Measurements from ENCODE around the gene CHRFAM7A. TPM values are rescaled to one million over a fixed set of nuclear protein-coding genes. Genes with fewer than 3 reads are reported as not detected.
"Not testable (repeated sequence)": the region's sequence is repeated elsewhere in the genome, so short reads cannot be mapped to it uniquely, and the experiment has no call there.

Gene CHRFAM7A
- total RNA-seq, 1 experiment from 2014 or later, result 19.0 TPM

GRCh38 chr15:30398988-30399387 is 5.6 kb upstream of the CHRFAM7A start:
- H3K4me1 ChIP-seq (ENCODE audit: insufficient read depth, low read length); H3K36me3 ChIP-seq (ENCODE audit: low read depth, low read length); H3K9ac ChIP-seq (ENCODE audit: low read length); H4K20me1 ChIP-seq (ENCODE audit: low read length); H3K79me2 ChIP-seq (ENCODE audit: low read length); H2AFZ ChIP-seq (ENCODE audit: low read length); intact Hi-C loops (cut with micrococcal nuclease); H3K9me3 ChIP-seq (ENCODE audit: low read length); H3K4me2 ChIP-seq (ENCODE audit: low read length); H3K9me2 ChIP-seq (replicated peaks; ENCODE audit: low read length); POLR2A ChIA-PET (ENCODE audit: unreplicated experiment); H3K27ac ChIP-seq (ENCODE audit: low read length); H3K27me3 ChIP-seq (ENCODE audit: low read length); BruUV-seq (replicated peaks); H3K4me3 ChIP-seq (ENCODE audit: low read length); H3F3A ChIP-seq (ENCODE audit: low read length, unreplicated experiment); CTCF ChIA-PET; DNase-seq: not testable (repeated sequence)
- ATAC-seq, result peak; percentile 67; the same call in 1 of the 2 replicates

- H3K4me1 ChIP-seq (ENCODE audit: insufficient read depth, low read length); H3K9me2 ChIP-seq (replicated peaks; ENCODE audit: low read length); H3K36me3 ChIP-seq (ENCODE audit: low read depth, low read length); H3K9ac ChIP-seq (ENCODE audit: low read length); H3F3A ChIP-seq (ENCODE audit: low read length, unreplicated experiment); H3K27me3 ChIP-seq (ENCODE audit: low read length); H3K4me3 ChIP-seq (ENCODE audit: low read length); DNase-seq; POLR2A ChIA-PET (ENCODE audit: unreplicated experiment); BruUV-seq (replicated peaks); H3K79me2 ChIP-seq (ENCODE audit: low read length); H4K20me1 ChIP-seq (ENCODE audit: low read length); H3K27ac ChIP-seq (ENCODE audit: low read length); H3K4me2 ChIP-seq (ENCODE audit: low read length); intact Hi-C loops (cut with micrococcal nuclease); H2AFZ ChIP-seq (ENCODE audit: low read length); CTCF ChIA-PET; H3K9me3 ChIP-seq (ENCODE audit: low read length): not testable (repeated sequence)
- ATAC-seq, result peak; percentile 37
Measured at GRCh38 chr15:30393664-30393991, 288 bp upstream of the CHRFAM7A start.

GRCh38 chr15:30386318-30386887 is 6.9 kb downstream of the CHRFAM7A start:
- H3K4me1 ChIP-seq (ENCODE audit: insufficient read depth, low read length); CTCF ChIA-PET; H4K20me1 ChIP-seq (ENCODE audit: low read length); intact Hi-C loops (cut with micrococcal nuclease); H3K27me3 ChIP-seq (ENCODE audit: low read length); H3K4me2 ChIP-seq (ENCODE audit: low read length); H3K9me3 ChIP-seq (ENCODE audit: low read length); H3K9ac ChIP-seq (ENCODE audit: low read length); BruUV-seq (replicated peaks); H3K27ac ChIP-seq (ENCODE audit: low read length); H3F3A ChIP-seq (ENCODE audit: low read length, unreplicated experiment); H3K79me2 ChIP-seq (ENCODE audit: low read length); DNase-seq; H3K4me3 ChIP-seq (ENCODE audit: low read length); H3K36me3 ChIP-seq (ENCODE audit: low read depth, low read length); H2AFZ ChIP-seq (ENCODE audit: low read length); POLR2A ChIA-PET (ENCODE audit: unreplicated experiment); H3K9me2 ChIP-seq (replicated peaks; ENCODE audit: low read length): not testable (repeated sequence)
- ATAC-seq, result peak; percentile 49; the same call in 1 of the 2 replicates

GRCh38 chr15:30377082-30377413 is 16.3 kb downstream of the CHRFAM7A start:
- H2AFZ ChIP-seq (ENCODE audit: low read length); H3F3A ChIP-seq (ENCODE audit: low read length, unreplicated experiment); H3K9me2 ChIP-seq (replicated peaks; ENCODE audit: low read length); CTCF ChIA-PET; H3K9me3 ChIP-seq (ENCODE audit: low read length); H3K4me3 ChIP-seq (ENCODE audit: low read length); H3K9ac ChIP-seq (ENCODE audit: low read length); ATAC-seq; H3K27ac ChIP-seq (ENCODE audit: low read length); BruUV-seq (replicated peaks); H3K27me3 ChIP-seq (ENCODE audit: low read length); H3K79me2 ChIP-seq (ENCODE audit: low read length); intact Hi-C loops (cut with micrococcal nuclease); H3K36me3 ChIP-seq (ENCODE audit: low read depth, low read length); H3K4me1 ChIP-seq (ENCODE audit: insufficient read depth, low read length); H3K4me2 ChIP-seq (ENCODE audit: low read length); H4K20me1 ChIP-seq (ENCODE audit: low read length); DNase-seq; POLR2A ChIA-PET (ENCODE audit: unreplicated experiment): not testable (repeated sequence)

- H2AFZ ChIP-seq (ENCODE audit: low read length); H3K79me2 ChIP-seq (ENCODE audit: low read length); intact Hi-C loops (cut with micrococcal nuclease); H3K9ac ChIP-seq (ENCODE audit: low read length); CTCF ChIA-PET; ATAC-seq; BruUV-seq (replicated peaks); H3K4me3 ChIP-seq (ENCODE audit: low read length); H3K27me3 ChIP-seq (ENCODE audit: low read length); H4K20me1 ChIP-seq (ENCODE audit: low read length); POLR2A ChIA-PET (ENCODE audit: unreplicated experiment); H3K9me2 ChIP-seq (replicated peaks; ENCODE audit: low read length); DNase-seq; H3K9me3 ChIP-seq (ENCODE audit: low read length); H3K4me2 ChIP-seq (ENCODE audit: low read length); H3K27ac ChIP-seq (ENCODE audit: low read length); H3K4me1 ChIP-seq (ENCODE audit: insufficient read depth, low read length); H3K36me3 ChIP-seq (ENCODE audit: low read depth, low read length); H3F3A ChIP-seq (ENCODE audit: low read length, unreplicated experiment): not testable (repeated sequence)
Measured at GRCh38 chr15:30376375-30377081, 16.8 kb downstream of the CHRFAM7A start.

- H4K20me1 ChIP-seq (ENCODE audit: low read length); ATAC-seq; H3K4me2 ChIP-seq (ENCODE audit: low read length); H2AFZ ChIP-seq (ENCODE audit: low read length); BruUV-seq (replicated peaks); H3K36me3 ChIP-seq (ENCODE audit: low read depth, low read length); H3K4me3 ChIP-seq (ENCODE audit: low read length); DNase-seq; H3K4me1 ChIP-seq (ENCODE audit: insufficient read depth, low read length); CTCF ChIA-PET; H3F3A ChIP-seq (ENCODE audit: low read length, unreplicated experiment); intact Hi-C loops (cut with micrococcal nuclease); H3K9me2 ChIP-seq (replicated peaks; ENCODE audit: low read length); H3K27ac ChIP-seq (ENCODE audit: low read length); H3K9me3 ChIP-seq (ENCODE audit: low read length); H3K27me3 ChIP-seq (ENCODE audit: low read length); H3K9ac ChIP-seq (ENCODE audit: low read length); H3K79me2 ChIP-seq (ENCODE audit: low read length); POLR2A ChIA-PET (ENCODE audit: unreplicated experiment): not testable (repeated sequence)
Measured at GRCh38 chr15:30375872-30376271, 17.5 kb downstream of the CHRFAM7A start.

GRCh38 chr15:30374862-30375261 is 18.5 kb downstream of the CHRFAM7A start:
- H3K27me3 ChIP-seq (ENCODE audit: low read length); H3K4me3 ChIP-seq (ENCODE audit: low read length); H3K4me1 ChIP-seq (ENCODE audit: insufficient read depth, low read length); H2AFZ ChIP-seq (ENCODE audit: low read length); H3K9me3 ChIP-seq (ENCODE audit: low read length); H3K9me2 ChIP-seq (replicated peaks; ENCODE audit: low read length); H4K20me1 ChIP-seq (ENCODE audit: low read length); H3K79me2 ChIP-seq (ENCODE audit: low read length); H3F3A ChIP-seq (ENCODE audit: low read length, unreplicated experiment); POLR2A ChIA-PET (ENCODE audit: unreplicated experiment); DNase-seq; H3K36me3 ChIP-seq (ENCODE audit: low read depth, low read length); H3K9ac ChIP-seq (ENCODE audit: low read length); H3K4me2 ChIP-seq (ENCODE audit: low read length); H3K27ac ChIP-seq (ENCODE audit: low read length); intact Hi-C loops (cut with micrococcal nuclease); CTCF ChIA-PET; ATAC-seq; BruUV-seq (replicated peaks): not testable (repeated sequence)
